Measurements from ENCODE around the gene IFRD1. TPM values are rescaled to one million over a fixed set of nuclear protein-coding genes. Genes with fewer than 3 reads are reported as not detected.

Gene IFRD1
- total RNA-seq, 1 experiment from 2014 or later: 67.8 TPM

- peaks cover 11% of the 10 kb centered on the region in 2 experiments for H3K9me3 Mint-ChIP-seq
- Histone ChIP-seq H3K18ac (ENCODE audit: insufficient read length, low read depth, low read length) (no peak overlapping the region), H3K23ac (ENCODE audit: insufficient read length, low read depth, low read length) (no peak overlapping the region), H3K79me1 (ENCODE audit: insufficient read depth, low read depth, low read length, poor library complexity, severe bottlenecking) (no peaks in the 10 kb centered on the region), H3T11ph (ENCODE audit: low read length) (no peak overlapping the region), H4K20me1 (ENCODE audit: control insufficient read depth, insufficient read depth, insufficient read length) (no peaks in the 10 kb centered on the region), H4K91ac (ENCODE audit: insufficient read length, low read depth, low read length) (no peak overlapping the region), H3K23me2 (ENCODE audit: insufficient read length, low read depth, low read length, poor library complexity, severe bottlenecking) (no peaks in the 10 kb centered on the region), H3K56ac (ENCODE audit: insufficient read length, low read depth, low read length) (no peak overlapping the region), H4K8ac (replicated peaks; ENCODE audit: insufficient read length, low read depth, low read length) (no peak overlapping the region), H2AFZ (ENCODE audit: low read length) (no peak overlapping the region), H3K79me2 (ENCODE audit: insufficient read depth, low read length) (no peaks in the 10 kb centered on the region), H3K27me3 (ENCODE audit: insufficient read depth, low read length) (no peaks in the 10 kb centered on the region), H3K9ac (ENCODE audit: extremely low read depth, insufficient read length, low read length) (no peak overlapping the region), H3K14ac (ENCODE audit: insufficient read depth, low read length) (no peak overlapping the region), H4K5ac (ENCODE audit: insufficient read length, low read depth, low read length) (no peak overlapping the region), H3K4ac (ENCODE audit: low read depth, low read length) (no peak overlapping the region), H2BK12ac (ENCODE audit: insufficient read length, low read depth, low read length) (no peak overlapping the region), H2BK120ac (ENCODE audit: low read depth, low read length, poor library complexity, severe bottlenecking) (no peak overlapping the region), H3K27ac (ENCODE audit: insufficient read length, low read depth, low read length) (no peak overlapping the region), H3K4me2 (ENCODE audit: insufficient read depth, insufficient read length, low read length) (no peak overlapping the region), H2AK5ac (ENCODE audit: insufficient read length, low read length) (no peak overlapping the region), H3K4me1 (ENCODE audit: insufficient read depth, low read length) (peaks cover 4% of the 10 kb centered on the region; the same call in 1 of the 2 replicates), H2BK15ac (ENCODE audit: low read depth, low read length) (no peak overlapping the region), H2BK5ac (ENCODE audit: insufficient read length, low read length) (no peak overlapping the region), H2BK20ac (ENCODE audit: low read depth, low read length, poor library complexity, severe bottlenecking) (no peak overlapping the region), H3K9me3 (ENCODE audit: control insufficient read depth, low read depth, low read length) (no peaks in the 10 kb centered on the region)
- peak; percentile 71 for TF ChIP-seq CTCF (conservative IDR thresholded peaks at IDR 0.05)
- H3K4me3 Mint-ChIP-seq: no peak overlapping the region
- no peak overlapping the region for H3K27ac Mint-ChIP-seq
- peaks cover 5 to 11% of the 10 kb centered on the region in 2 experiments for H3K4me1 Mint-ChIP-seq
- no CpG with 5 or more reads among the region's 3 CpGs for WGBS (ENCODE audit: extremely low coverage, insufficient read length, low lambda C conversion rate)
- DNase-seq: no peak
- no peaks in the 10 kb centered on the region for H3K27me3 Mint-ChIP-seq (ENCODE audit: low read depth)
- peaks cover 4 to 10% (median 7%) of the 10 kb centered on the region in 3 experiments; a peak in 5 of 7 replicates for H3K36me3 Mint-ChIP-seq (ENCODE audit: insufficient read depth in 1 of 3, low read depth in 3 of 3)
These were observed 35.3 kb upstream of the IFRD1 start for GRCh38 chr7:112414855-112415490.
